Hypothalamus (tissue), 51 donors: ENCODE data around the gene RGCC.

Experiments used
- DNase-seq, 51 donors: peaks; one replicate each; lab custom pipeline; 2025; lab: John Stamatoyannopoulos, UW

Gene RGCC

GRCh38 chr13:41513600-41513999 lies 56.2 kb downstream of the RGCC start:
- no peak for DNase-seq

DNA sequence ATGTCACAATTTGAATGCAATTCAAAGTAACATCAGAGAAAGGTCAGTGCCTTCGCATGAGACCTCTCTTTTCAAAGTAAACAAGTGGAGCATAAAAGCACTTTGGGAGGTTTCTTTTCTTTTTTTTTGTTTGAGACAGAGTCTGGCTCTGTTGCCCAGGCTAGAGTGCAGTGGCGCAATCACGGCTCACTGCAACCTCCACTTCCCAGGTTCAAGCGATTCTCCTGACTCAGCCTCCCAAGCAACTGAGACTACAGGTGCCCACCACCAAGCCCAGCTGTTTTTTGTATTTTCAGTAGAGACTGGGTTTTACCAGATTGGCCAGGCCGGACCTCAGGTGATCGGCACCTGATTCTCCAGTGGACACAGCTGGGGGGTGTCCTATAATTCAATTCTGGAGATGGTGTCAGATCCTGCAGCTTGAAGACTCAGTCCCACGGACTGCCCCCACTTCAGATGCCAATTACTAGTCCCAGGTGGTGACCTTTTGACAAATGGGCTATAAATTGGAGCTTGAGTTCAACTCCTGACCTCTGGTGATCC lies 57.6 kb downstream of the RGCC start:
- no peak for DNase-seq

DNA sequence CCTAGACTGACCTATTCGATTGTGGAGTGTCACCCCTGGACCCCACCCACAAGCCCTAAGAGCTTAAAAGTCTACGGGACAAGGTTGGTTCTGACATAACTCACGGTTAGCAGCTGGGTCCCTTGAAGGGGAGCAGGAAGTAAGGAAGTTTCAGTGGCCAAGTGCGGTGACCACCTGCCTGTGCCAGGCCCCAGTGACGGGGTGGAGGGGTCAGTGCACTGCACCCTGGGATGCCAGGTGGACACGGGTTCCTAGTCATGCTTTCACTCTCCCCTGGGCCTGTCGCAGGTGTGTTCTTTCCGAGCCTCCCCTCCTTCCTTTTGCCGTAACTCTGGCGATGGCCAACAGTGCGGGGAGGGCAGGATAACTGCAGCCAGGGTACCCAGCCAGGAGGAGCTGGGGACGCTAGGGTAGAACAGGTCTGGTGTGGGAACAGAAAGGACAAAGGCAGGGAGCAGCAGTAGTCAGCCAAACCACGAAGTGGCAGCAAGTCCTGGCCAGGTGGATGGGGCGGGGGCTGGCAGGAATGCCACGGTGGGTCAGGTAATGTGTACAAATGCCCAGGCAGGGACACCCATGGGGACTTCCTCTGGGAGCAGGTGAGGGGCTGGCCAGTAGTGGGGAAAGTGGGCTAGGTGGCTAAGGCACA lies 58.3 kb downstream of the RGCC start:
- DNase-seq = no peak

GRCh38 chr13:41516166-41516565 lies 58.8 kb downstream of the RGCC start:
- DNase-seq = no peak

- DNase-seq = no peak
These were observed 59.4 kb downstream of the RGCC start for GRCh38 chr13:41516760-41517159.

DNA sequence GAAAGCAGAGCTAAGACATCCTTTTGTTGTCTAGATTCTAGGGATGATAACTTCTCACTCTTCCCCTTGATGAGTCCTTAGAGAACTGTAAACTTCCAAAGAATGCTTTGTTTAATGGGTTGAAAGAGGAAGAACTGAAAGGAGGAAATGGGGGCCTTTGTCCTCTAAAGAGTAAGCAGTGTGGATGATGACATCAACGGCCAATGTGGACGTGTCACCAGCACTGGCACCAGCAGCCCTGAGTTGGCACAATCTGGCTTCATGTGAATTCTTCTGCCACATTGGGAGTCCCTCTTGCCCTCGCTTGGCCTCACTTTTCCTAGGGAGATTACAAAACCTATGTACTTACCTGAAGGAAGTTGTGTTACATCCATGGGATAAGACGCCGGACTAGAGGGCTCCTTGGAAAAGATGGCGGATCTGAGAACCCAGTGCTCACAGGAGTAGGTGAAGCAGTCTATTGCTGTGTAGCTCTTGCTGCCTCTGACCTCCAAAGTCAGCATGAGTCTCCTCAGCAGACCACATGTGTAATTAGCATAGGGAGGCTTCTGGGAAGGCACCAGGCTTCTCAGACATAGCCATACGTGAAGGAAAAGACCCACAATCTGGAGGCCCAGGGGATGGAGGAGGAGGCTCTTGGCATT lies 62.8 kb downstream of the RGCC start:
- no peak for DNase-seq
